Neural cell (in vitro differentiated cells): ENCODE results near the gene F12. TPM values are rescaled to one million over a fixed set of nuclear protein-coding genes. Genes with fewer than 3 reads are reported as not detected.

Experiments
- H2AFZ ChIP-seq: fragments of 200-600, 300-800 bp; sonication (generic), shearing (Covaris generic); 2 replicates; pipeline ENCODE4 v1.6.0; 2014; ENCODE audit warnings: low read depth, mild to moderate bottlenecking, antibody characterized with exemption, low read length, moderate library complexity
- H3F3A ChIP-seq: fragments of 200-600 bp; shearing (Covaris generic); 2 replicates; pipeline ENCODE4 v1.6.1; 2016; ENCODE audit warnings: mild to moderate bottlenecking, moderate library complexity, mixed read lengths, antibody characterized with exemption, low read length; ENCODE audit not compliant: insufficient read depth, poor library complexity, severe bottlenecking
- H3K27ac ChIP-seq: fragments of 200-600, 300-800 bp; sonication (generic), shearing (Covaris generic); 2 replicates; pipeline ENCODE4 v1.5.1; 2014; ENCODE audit warnings: mild to moderate bottlenecking, low read length, moderate library complexity
- H3K27me3 ChIP-seq: fragments of 300-800, 200-600 bp; sonication (generic), shearing (Covaris generic); 2 replicates; pipeline ENCODE4 v1.6.0; 2014; ENCODE audit warnings: mild to moderate bottlenecking, low read depth, low read length, moderate library complexity; ENCODE audit not compliant: insufficient read depth
- H3K36me3 ChIP-seq: fragments of 300-800, 200-600 bp; sonication (generic), shearing (Covaris generic); 2 replicates; pipeline ENCODE4 v1.5.1; 2014; ENCODE audit warnings: mild to moderate bottlenecking, antibody characterized with exemption, low read length, moderate library complexity; ENCODE audit not compliant: insufficient read depth
- H3K4me2 ChIP-seq: fragments of 300-800, 200-600 bp; sonication (generic), shearing (Covaris generic); 2 replicates; pipeline ENCODE4 v1.6.0; 2014; ENCODE audit warnings: mild to moderate bottlenecking, low read length
- H3K4me3 ChIP-seq: fragments of 300-800, 200-600 bp; sonication (generic), shearing (Covaris generic); 2 replicates; pipeline ENCODE4 v1.5.1; 2014; ENCODE audit warnings: mild to moderate bottlenecking, low read length, moderate library complexity
- H3K79me2 ChIP-seq: fragments of 200-600 bp; shearing (Covaris generic); replicated peaks from 2 replicates; pipeline ENCODE4 v1.6.0; 2014; ENCODE audit warnings: mild to moderate bottlenecking, low read length, moderate library complexity; ENCODE audit not compliant: insufficient read depth
- H3K9ac ChIP-seq: fragments of 300-800, 200-600 bp; sonication (generic), shearing (Covaris generic); 2 replicates; pipeline ENCODE4 v1.6.1; 2016; ENCODE audit warnings: mild to moderate bottlenecking, low read length, mixed read lengths
- H3K9me2 ChIP-seq: fragments of 200-600 bp; shearing (Covaris generic); 2 replicates; pipeline ENCODE4 v1.6.1; 2016; ENCODE audit warnings: mild to moderate bottlenecking, low read length, mixed read lengths; ENCODE audit not compliant: insufficient read depth
- H3K9me3 ChIP-seq: fragments of 200-600, 300-800 bp; sonication (generic), shearing (Covaris generic); 2 replicates; pipeline ENCODE4 v1.6.1; 2016; ENCODE audit warnings: mild to moderate bottlenecking, mixed run types, low read length, moderate library complexity, mixed read lengths
- H4K20me1 ChIP-seq: fragments of 200-600 bp; shearing (Covaris generic); 2 replicates; pipeline ENCODE4 v1.6.1; 2016; ENCODE audit warnings: mild to moderate bottlenecking, mixed run types; ENCODE audit not compliant: insufficient read depth
- CTCF ChIP-seq: fragments of 450-650 bp; IDR thresholded peaks from 2 replicates; pipeline ENCODE4 v1.5.1; 2014; ENCODE audit warnings: antibody characterized with exemption, mild to moderate bottlenecking, moderate library complexity; ENCODE audit not compliant: poor library complexity, severe bottlenecking
- EP300 ChIP-seq: fragments of 450-650 bp; conservative IDR thresholded peaks from 2 replicates; pipeline ENCODE4 v1.6.1; 2014; ENCODE audit warnings: antibody characterized with exemption, mild to moderate bottlenecking, moderate library complexity; ENCODE audit not compliant: poor library complexity, severe bottlenecking
- EZH2 ChIP-seq: fragments of 200-600, 300-800 bp; shearing (Covaris generic), sonication (generic); IDR thresholded peaks from 2 replicates; pipeline ENCODE4 v1.6.1; 2014; ENCODE audit warnings: antibody characterized with exemption, low read length, borderline replicate concordance, mild to moderate bottlenecking; ENCODE audit not compliant: insufficient read depth, poor library complexity, severe bottlenecking
- MXI1 ChIP-seq: fragments of 450-650 bp; conservative IDR thresholded peaks from 2 replicates; pipeline ENCODE4 v1.6.1; 2014; ENCODE audit warnings: antibody characterized with exemption, mild to moderate bottlenecking; ENCODE audit not compliant: poor library complexity, severe bottlenecking
- POLR2AphosphoS5 ChIP-seq: IDR thresholded peaks from 2 replicates; pipeline ENCODE4 v1.6.1; 2012
- RAD21 ChIP-seq: fragments of 450-650 bp; conservative IDR thresholded peaks from 2 replicates; pipeline ENCODE4 v1.6.1; 2014; ENCODE audit warnings: antibody characterized with exemption, mild to moderate bottlenecking, moderate library complexity
- REST ChIP-seq: IDR thresholded peaks from 2 replicates; pipeline ENCODE4 v1.6.1; 2012; ENCODE audit warnings: borderline replicate concordance
- SMC3 ChIP-seq: fragments of 450-650 bp; conservative IDR thresholded peaks from 2 replicates; pipeline ENCODE4 v1.6.1; 2014; ENCODE audit warnings: antibody characterized with exemption, mild to moderate bottlenecking, moderate library complexity; ENCODE audit not compliant: poor library complexity
- TAF1 ChIP-seq: IDR thresholded peaks from 2 replicates; pipeline ENCODE4 v1.6.1; 2012; ENCODE audit warnings: low read depth
- polyA plus RNA-seq: library from polyadenylated mRNA; depleted of rRNA; stranded (reverse); fragments of >200 nt; gene quantifications from 2 replicates; pipeline ENCODE4 v1.2.3, GENCODE V29; 2014

Gene F12
- polyA plus RNA-seq, 1 donor from 2014 or later = 1.4 TPM

- no peaks in the 10 kb centered on the region for H3K36me3 ChIP-seq
- H3F3A ChIP-seq = no peaks in the 10 kb centered on the region
- H4K20me1 ChIP-seq = no peaks in the 10 kb centered on the region
- H3K79me2 ChIP-seq = no peaks in the 10 kb centered on the region
- no peaks in the 10 kb centered on the region for H3K9me3 ChIP-seq
- no peak overlapping the region for H3K9ac ChIP-seq
- no peaks in the 10 kb centered on the region for H3K9me2 ChIP-seq
- no peaks in the 10 kb centered on the region for H3K27me3 ChIP-seq
- no peak for TF ChIP-seq REST
- no peak for TF ChIP-seq MXI1
- no peak for TF ChIP-seq EZH2
- TF ChIP-seq EP300 = no peak
- no peak overlapping the region for H3K4me2 ChIP-seq
- H3K4me3 ChIP-seq = no peak overlapping the region
- H3K27ac ChIP-seq = no peak overlapping the region
- no peak overlapping the region for H2AFZ ChIP-seq
Observed at GRCh38 chr5:177438468-177438867, 29.1 kb upstream of the F12 start.

DNA sequence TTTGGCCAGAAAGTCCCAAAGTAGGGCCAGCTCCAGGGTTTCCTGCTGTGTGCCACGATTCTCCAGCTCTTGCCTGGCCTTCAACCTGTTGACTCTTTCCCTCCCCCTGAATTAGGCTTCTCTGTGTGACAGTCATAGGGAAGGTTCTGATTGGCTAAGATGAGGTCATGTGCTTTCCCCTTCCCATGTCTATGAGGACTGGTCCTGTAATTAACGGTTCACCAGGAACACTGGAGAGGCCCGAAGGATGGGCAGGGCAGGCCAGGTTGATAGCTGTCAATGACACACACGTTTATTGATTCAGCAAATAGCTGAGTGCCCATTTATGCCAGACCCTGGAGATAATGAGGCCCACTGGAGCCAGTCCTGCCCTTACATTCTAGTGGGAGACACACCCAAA is 28.3 kb upstream of the F12 start:
- no peaks in the 10 kb centered on the region for H3K9me3 ChIP-seq
- TF ChIP-seq EZH2 (no peak), POLR2AphosphoS5 (no peak), SMC3 (no peak), EP300 (no peak), MXI1 (no peak), CTCF (no peak), REST (no peak), RAD21 (no peak), TAF1 (no peak)
- no peak overlapping the region for H3K27ac ChIP-seq
- H3K4me2 ChIP-seq = no peak overlapping the region
- H3K9ac ChIP-seq = no peak overlapping the region
- H4K20me1 ChIP-seq = no peaks in the 10 kb centered on the region
- no peaks in the 10 kb centered on the region for H3K36me3 ChIP-seq
- H3K79me2 ChIP-seq = no peaks in the 10 kb centered on the region
- no peak overlapping the region for H3K4me3 ChIP-seq
- no peaks in the 10 kb centered on the region for H3K27me3 ChIP-seq
- no peaks in the 10 kb centered on the region for H3F3A ChIP-seq
- no peak overlapping the region for H2AFZ ChIP-seq
- no peaks in the 10 kb centered on the region for H3K9me2 ChIP-seq
